Fibroblast of lung (primary cell): ENCODE data around the gene CNTN1. TPM values are rescaled to one million over a fixed set of nuclear protein-coding genes. Genes with fewer than 3 reads are reported as not detected.

Experiments
- DNase-seq, 2 donors: peaks; one replicate each; pipeline versions ENCODE4 v3.0.0 to v3.0.0-alpha.2; 2010; ENCODE audit warnings: low read depth in 2 of 2
- H2AFZ ChIP-seq: 2 replicates; pipeline ENCODE4 v1.5.1; 2012; ENCODE audit warnings: low read length, control low read depth, inconsistent platforms
- H3K27ac ChIP-seq: 2 replicates; pipeline ENCODE4 v1.5.1; 2011; ENCODE audit warnings: low read length, control low read depth; ENCODE audit not compliant: insufficient read depth
- H3K27me3 ChIP-seq: 2 replicates; pipeline ENCODE4 v1.5.1; 2011; ENCODE audit warnings: mild to moderate bottlenecking, low read length; ENCODE audit not compliant: control insufficient read depth, insufficient read depth
- H3K36me3 ChIP-seq: 2 replicates; pipeline ENCODE4 v1.5.1; 2011; ENCODE audit warnings: low read length; ENCODE audit not compliant: control insufficient read depth, insufficient read depth
- H3K4me1 ChIP-seq: 2 replicates; pipeline ENCODE4 v1.5.1; 2011; ENCODE audit warnings: low read length; ENCODE audit not compliant: control insufficient read depth, insufficient read depth; ENCODE audit errors: extremely low read depth
- H3K4me2 ChIP-seq: 2 replicates; pipeline ENCODE4 v1.5.1; 2011; ENCODE audit warnings: low read length, control low read depth; ENCODE audit not compliant: insufficient read depth; ENCODE audit errors: extremely low read depth
- H3K4me3 ChIP-seq, 4 experiments: fragments of 200-600 bp in 1 of 4; sonication (generic) in 1 of 4; replicated peaks in 1 of 4; 2 replicates each; pipeline ENCODE4 v1.5.1; 2011 to 2016; ENCODE audit warnings: low read length in 4 of 4, low read depth in 3 of 4, mild to moderate bottlenecking in 3 of 4, control low read depth in 2 of 4, inconsistent platforms in 1 of 4, mixed read lengths in 1 of 4; ENCODE audit not compliant: insufficient read depth in 1 of 4; ENCODE audit errors: control extremely low read depth in 1 of 4
- H3K79me2 ChIP-seq: 2 replicates; pipeline ENCODE4 v1.5.1; 2012; ENCODE audit warnings: mild to moderate bottlenecking, low read length, inconsistent platforms; ENCODE audit not compliant: control insufficient read depth, insufficient read depth
- H3K9ac ChIP-seq: 2 replicates; pipeline ENCODE4 v1.5.1; 2011; ENCODE audit warnings: mild to moderate bottlenecking, low read length, control low read depth; ENCODE audit not compliant: insufficient read depth
- H3K9me3 ChIP-seq: 2 replicates; pipeline ENCODE4 v1.5.1; 2012; ENCODE audit warnings: low read depth, low read length; ENCODE audit not compliant: control insufficient read depth, insufficient read depth
- H4K20me1 ChIP-seq: 2 replicates; pipeline ENCODE4 v1.5.1; 2011; ENCODE audit warnings: low read length; ENCODE audit not compliant: control insufficient read depth, insufficient read depth; ENCODE audit errors: extremely low read depth
- EZH2 ChIP-seq: IDR thresholded peaks from 2 replicates; pipeline ENCODE4 v1.5.1; 2012; ENCODE audit warnings: low read length, control low read depth, mild to moderate bottlenecking; ENCODE audit errors: missing control alignments
- polyA plus RNA-seq, 2 donors: library from polyadenylated mRNA; depleted of rRNA in 1 of 2; stranded (reverse) in 1 of 2; unstranded in 1 of 2; fragments of >200 nt; gene quantifications; 2 replicates each; pipeline ENCODE4 v1.2.1, GENCODE V29; 2011 to 2012; ENCODE audit warnings: missing spikeins in 1 of 2
- total RNA-seq: library from RNA; depleted of rRNA; stranded (reverse); fragments of >200 nt; gene quantifications from 2 replicates; pipeline ENCODE4 v1.2.1, GENCODE V29; 2014
- TF ChIP-seq, protein P1 (sequence below), 2 donors: IDR thresholded peaks in 1 of 2; conservative IDR thresholded peaks in 1 of 2; 1 replicate in 1 of 2; 2 replicates in 1 of 2; pipeline ENCODE4 v1.5.1; 2011 to 2012; ENCODE audit warnings: low read length in 2 of 2, control low read depth in 1 of 2, inconsistent platforms in 1 of 2, low read depth in 1 of 2, mild to moderate bottlenecking in 1 of 2

The CNTN1 gene
- total and polyA plus RNA-seq, 2 donors (not counting 1 experiment from before 2014, with no cell fraction given) = 0.22 to 0.83 TPM

DNA sequence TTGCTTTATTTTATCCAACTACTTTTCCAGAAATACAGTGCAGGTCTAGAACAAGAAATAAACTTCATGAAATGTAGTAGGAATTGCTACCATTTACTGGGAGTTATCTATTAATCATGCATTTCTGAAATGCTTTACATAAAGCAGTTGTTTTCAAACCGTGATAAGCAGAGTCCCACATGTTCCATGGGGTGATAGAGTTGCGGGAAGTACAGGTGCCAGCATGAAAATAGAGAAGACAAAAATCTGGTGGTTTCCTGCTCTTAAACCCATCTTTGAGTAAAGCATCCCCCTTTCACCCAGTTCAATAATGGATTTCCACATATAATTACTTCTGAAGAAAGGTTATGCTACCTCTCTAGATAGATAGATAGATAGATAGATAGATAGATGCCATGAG, 372.2 kb downstream of the CNTN1 start:
- DNase-seq = no peak
- no peak overlapping the region for H2AFZ ChIP-seq
- no peak overlapping the region for H3K4me2 ChIP-seq
- H4K20me1 ChIP-seq = no peaks in the 10 kb centered on the region
- no peaks in the 10 kb centered on the region for H3K27me3 ChIP-seq
- H3K27ac ChIP-seq = no peak overlapping the region
- no peak overlapping the region for H3K9ac ChIP-seq
- no peak for TF ChIP-seq EZH2
- TF ChIP-seq, protein P1, sequence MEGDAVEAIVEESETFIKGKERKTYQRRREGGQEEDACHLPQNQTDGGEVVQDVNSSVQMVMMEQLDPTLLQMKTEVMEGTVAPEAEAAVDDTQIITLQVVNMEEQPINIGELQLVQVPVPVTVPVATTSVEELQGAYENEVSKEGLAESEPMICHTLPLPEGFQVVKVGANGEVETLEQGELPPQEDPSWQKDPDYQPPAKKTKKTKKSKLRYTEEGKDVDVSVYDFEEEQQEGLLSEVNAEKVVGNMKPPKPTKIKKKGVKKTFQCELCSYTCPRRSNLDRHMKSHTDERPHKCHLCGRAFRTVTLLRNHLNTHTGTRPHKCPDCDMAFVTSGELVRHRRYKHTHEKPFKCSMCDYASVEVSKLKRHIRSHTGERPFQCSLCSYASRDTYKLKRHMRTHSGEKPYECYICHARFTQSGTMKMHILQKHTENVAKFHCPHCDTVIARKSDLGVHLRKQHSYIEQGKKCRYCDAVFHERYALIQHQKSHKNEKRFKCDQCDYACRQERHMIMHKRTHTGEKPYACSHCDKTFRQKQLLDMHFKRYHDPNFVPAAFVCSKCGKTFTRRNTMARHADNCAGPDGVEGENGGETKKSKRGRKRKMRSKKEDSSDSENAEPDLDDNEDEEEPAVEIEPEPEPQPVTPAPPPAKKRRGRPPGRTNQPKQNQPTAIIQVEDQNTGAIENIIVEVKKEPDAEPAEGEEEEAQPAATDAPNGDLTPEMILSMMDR (conservative IDR thresholded peaks at IDR 0.05 in 1 of 2, IDR thresholded peaks at IDR 0.05 in 1 of 2; ENCODE audit: low read depth in 1 of 2, low read length in 2 of 2) = no peak
- no peaks in the 10 kb centered on the region for H3K4me1 ChIP-seq
- H3K36me3 ChIP-seq = no peaks in the 10 kb centered on the region
- no peaks in the 10 kb centered on the region for H3K79me2 ChIP-seq
- no peak overlapping the region for H3K4me3 ChIP-seq
- H3K9me3 ChIP-seq = no peaks in the 10 kb centered on the region

DNA sequence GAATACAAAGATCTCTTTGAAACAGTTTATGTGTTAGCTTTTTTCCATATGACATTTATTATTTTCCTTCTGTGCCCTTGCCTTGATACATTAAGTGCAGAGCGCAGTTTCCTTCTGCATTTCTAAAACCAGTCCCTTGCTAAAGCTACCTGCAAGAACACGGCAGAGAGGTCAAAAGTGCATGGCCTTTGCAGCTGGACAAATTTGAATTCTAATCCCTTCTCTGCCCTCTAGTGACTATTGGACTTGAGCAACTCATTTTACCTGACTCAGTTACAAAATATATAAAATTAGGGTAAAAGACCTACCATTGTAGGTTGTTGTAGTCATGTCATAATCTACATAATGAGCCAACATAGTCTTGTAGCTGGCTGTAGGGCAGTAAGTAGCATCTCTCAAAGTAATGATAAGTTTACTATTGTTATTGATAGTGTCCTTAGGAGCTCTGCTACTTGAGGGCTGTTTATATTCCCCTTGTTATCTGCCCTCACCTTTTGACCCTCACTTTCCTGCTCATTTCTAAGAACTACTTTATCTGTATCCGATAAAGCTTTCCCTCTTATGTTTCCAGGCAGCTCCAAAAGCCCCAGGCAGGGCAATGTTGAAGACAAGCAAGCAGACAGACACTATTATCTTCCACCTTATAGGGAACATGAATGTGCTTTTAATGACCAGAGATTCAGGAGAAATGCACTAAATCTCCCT, 375.9 kb downstream of the CNTN1 start:
- TF ChIP-seq EZH2 = no peak
- TF ChIP-seq, protein P1 (conservative IDR thresholded peaks at IDR 0.05 in 1 of 2, IDR thresholded peaks at IDR 0.05 in 1 of 2; ENCODE audit: low read depth in 1 of 2, low read length in 2 of 2) = no peak
- Histone ChIP-seq H3K4me2 (no peak overlapping the region), H3K27me3 (no peaks in the 10 kb centered on the region), H3K4me1 (no peaks in the 10 kb centered on the region), H3K4me3 (no peak overlapping the region), H3K36me3 (no peaks in the 10 kb centered on the region), H3K9me3 (no peaks in the 10 kb centered on the region), H3K27ac (no peak overlapping the region), H3K79me2 (no peaks in the 10 kb centered on the region), H2AFZ (no peak overlapping the region), H3K9ac (no peak overlapping the region), H4K20me1 (no peaks in the 10 kb centered on the region)
- no peak for DNase-seq

DNA sequence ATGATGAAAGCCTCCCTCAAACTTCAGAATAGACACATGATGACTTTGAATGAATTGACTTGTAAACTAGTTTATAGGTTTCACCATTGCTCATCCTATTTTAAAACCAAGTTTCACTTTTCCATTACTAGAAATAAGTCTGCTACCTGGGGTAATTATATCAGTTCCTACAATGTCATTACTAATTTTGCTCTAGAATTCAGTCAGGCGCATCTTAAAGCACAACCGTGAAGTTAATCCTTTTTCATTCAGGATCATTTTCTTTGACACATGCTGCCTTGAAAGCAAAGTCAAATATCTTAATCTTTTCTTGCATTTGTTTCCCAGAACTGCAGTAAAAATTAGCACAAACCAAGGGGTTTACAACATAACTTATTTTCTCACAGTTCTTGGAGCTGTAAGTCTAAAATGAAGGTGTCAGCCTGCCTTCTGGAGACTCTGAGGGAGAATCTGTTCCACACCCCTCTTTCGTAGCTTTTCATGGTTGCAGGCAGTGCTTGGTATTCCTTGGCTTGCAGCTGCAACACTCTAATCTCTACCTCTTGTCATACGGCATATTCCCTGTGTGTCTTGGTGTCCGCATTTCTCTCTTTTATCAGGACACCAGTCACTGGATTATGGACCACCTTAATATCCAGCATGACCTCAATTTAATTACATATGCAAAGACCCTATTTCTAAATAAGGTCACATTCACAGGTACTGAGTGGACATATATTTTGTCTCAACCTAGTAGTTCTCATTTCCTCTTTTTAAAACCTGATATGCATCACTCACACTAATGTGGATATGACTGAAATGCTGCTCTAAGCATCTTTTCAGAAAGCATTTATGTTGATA, 381.6 kb downstream of the CNTN1 start:
- Histone ChIP-seq H4K20me1 (no peaks in the 10 kb centered on the region), H3K4me1 (no peaks in the 10 kb centered on the region), H3K9me3 (no peaks in the 10 kb centered on the region), H3K4me3 (no peak overlapping the region), H3K36me3 (no peaks in the 10 kb centered on the region), H3K4me2 (no peak overlapping the region), H3K27ac (no peak overlapping the region), H3K27me3 (no peaks in the 10 kb centered on the region), H2AFZ (no peak overlapping the region), H3K9ac (no peak overlapping the region), H3K79me2 (no peaks in the 10 kb centered on the region)
- DNase-seq = no peak
- TF ChIP-seq, protein P1 (conservative IDR thresholded peaks at IDR 0.05 in 1 of 2, IDR thresholded peaks at IDR 0.05 in 1 of 2; ENCODE audit: low read depth in 1 of 2, low read length in 2 of 2) = no peak
- no peak for TF ChIP-seq EZH2
